Measurements from ENCODE around the gene RCC2. TPM values are rescaled to one million over a fixed set of nuclear protein-coding genes. Genes with fewer than 3 reads are reported as not detected.

Gene RCC2
- total RNA-seq, 1 donor from 2014 or later = 65.8 TPM

DNA sequence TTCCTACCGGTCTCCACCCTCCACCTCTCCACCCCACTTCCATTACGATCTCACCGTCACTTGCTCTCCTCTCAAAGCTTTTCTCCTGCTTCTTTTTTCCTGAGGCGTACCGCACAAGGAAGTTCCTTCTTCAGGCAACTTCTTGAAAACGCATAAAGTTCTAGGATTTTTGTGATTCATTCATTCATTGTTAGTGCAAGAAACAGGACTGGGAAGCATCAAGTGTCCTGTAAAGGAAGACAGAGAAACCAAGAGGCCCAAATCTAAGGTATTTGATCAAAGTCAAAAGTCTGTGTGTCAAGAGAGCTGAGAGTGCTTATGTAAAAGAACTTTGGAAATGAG, 1.3 kb upstream of the RCC2 start:
- intact Hi-C loops (cut with DNase I) = no loop called here
- no peaks in the 10 kb centered on the region for H3K27me3 ChIP-seq (ENCODE audit: low read depth)
- ATAC-seq (no peak), DNase-seq (no peak)
- H3K36me3 ChIP-seq = no peaks in the 10 kb centered on the region
- H3K4me1 ChIP-seq = peaks cover 30% of the 10 kb centered on the region
- no peak overlapping the region for H3K4me3 ChIP-seq
- TF ChIP-seq, protein P1, sequence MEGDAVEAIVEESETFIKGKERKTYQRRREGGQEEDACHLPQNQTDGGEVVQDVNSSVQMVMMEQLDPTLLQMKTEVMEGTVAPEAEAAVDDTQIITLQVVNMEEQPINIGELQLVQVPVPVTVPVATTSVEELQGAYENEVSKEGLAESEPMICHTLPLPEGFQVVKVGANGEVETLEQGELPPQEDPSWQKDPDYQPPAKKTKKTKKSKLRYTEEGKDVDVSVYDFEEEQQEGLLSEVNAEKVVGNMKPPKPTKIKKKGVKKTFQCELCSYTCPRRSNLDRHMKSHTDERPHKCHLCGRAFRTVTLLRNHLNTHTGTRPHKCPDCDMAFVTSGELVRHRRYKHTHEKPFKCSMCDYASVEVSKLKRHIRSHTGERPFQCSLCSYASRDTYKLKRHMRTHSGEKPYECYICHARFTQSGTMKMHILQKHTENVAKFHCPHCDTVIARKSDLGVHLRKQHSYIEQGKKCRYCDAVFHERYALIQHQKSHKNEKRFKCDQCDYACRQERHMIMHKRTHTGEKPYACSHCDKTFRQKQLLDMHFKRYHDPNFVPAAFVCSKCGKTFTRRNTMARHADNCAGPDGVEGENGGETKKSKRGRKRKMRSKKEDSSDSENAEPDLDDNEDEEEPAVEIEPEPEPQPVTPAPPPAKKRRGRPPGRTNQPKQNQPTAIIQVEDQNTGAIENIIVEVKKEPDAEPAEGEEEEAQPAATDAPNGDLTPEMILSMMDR (IDR thresholded peaks at IDR 0.05) = no peak
- peak overlapping the region; percentile 37 for H3K27ac ChIP-seq
- H3K9me3 ChIP-seq = no peaks in the 10 kb centered on the region

DNA sequence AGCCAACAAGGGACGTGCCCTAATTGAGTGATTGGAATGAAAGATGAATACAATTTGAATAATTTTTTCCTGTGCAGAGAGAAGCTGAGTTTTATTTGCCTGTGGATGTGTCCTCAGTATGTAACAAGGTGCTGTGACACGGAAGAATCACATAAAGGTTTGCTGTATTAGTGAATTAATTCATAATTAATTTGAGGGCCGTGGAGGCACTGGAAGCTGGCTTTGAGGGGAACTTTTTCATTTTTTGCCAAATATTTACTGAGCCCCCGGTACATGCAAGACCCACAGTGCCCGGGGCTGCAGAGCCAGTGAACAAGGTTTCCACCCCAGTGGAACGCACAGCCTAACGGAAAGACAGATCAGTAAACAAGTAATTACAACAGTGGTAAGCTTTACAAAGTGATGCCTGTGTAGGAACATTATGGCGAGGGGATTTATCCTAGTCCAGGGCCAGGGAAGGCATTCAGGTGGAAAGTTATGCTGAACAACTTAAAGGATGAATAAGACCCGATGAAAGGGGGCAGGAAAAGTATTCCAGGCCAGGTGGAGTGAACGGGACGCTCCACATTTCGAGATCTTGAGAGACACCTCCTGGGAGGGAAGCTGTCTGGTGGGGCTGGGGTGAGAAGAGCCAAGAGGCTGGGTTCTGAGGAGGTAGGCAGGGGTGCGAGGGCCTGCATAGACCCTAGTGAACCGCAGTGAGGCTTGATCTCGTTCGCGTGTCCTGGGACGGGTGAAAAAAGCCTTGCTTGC, 773 bp upstream of the RCC2 start:
- Histone ChIP-seq H3K4me1 (peaks cover 32% of the 10 kb centered on the region), H3K9me3 (no peaks in the 10 kb centered on the region), H3K27me3 (ENCODE audit: low read depth) (no peaks in the 10 kb centered on the region), H3K4me3 (peak overlapping the region; percentile 82), H3K36me3 (peaks cover 3% of the 10 kb centered on the region), H3K27ac (peak overlapping the region; percentile 71)
- no peak for ATAC-seq
- intact Hi-C loops (cut with DNase I) = no loop called here
- no peak for DNase-seq
- TF ChIP-seq, protein P1 (IDR thresholded peaks at IDR 0.05) = no peak

DNA sequence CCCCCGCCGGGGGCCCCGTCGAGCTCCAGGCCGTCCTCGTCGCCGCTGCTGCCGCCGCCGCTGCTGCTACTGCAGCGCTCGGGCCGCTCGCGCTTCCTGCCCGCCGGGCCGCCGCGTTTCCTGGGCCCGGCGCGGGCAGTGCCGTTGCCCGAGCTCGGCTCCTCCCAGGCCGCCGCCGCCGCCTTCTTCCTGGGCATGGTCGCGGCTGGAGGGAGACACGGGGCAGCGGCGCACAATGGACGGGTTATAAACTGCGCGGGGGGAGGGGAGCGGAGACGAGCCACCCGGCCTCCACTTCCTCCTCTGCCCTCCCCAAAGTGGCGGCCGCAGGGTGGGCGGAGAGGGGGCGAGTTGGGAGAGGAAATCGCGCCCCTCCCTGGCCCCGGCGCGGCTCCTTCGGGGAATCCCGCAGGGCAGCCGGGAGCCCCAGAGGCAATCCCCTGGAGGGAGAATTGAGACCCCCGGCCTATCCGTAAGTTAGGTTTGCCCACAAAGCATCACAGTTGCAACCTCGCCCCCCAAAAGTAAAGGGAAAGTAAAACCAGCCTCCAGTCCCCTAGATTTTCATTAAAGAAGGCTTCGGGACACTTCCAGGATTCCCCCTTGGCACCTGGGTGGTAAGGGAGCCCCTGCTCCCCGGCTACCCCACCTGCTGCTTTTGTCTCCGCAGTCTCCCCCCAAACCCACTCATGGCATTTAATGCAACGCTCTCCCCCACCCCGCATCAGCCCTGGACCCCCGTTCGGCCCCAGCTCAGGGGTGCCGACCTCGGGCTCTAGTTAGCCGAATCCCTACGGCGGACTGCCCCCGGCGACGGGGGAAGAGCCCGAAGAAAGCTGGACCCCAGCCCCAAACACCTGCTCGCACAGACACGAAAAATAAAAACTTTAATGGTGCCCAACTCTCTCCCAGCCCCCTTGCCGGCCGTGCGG, 893 bp downstream of the RCC2 start:
- ATAC-seq = peak; percentile 70 to 72
- peaks cover 13% of the 10 kb centered on the region for H3K36me3 ChIP-seq
- peak; percentile 85 for DNase-seq
- peak overlapping the region; percentile 82 for H3K4me3 ChIP-seq
- H3K27me3 ChIP-seq (ENCODE audit: low read depth) = no peaks in the 10 kb centered on the region
- TF ChIP-seq, protein P1 (IDR thresholded peaks at IDR 0.05) = no peak
- H3K9me3 ChIP-seq = no peaks in the 10 kb centered on the region
- H3K4me1 ChIP-seq = peaks cover 35% of the 10 kb centered on the region
- H3K27ac ChIP-seq = peak overlapping the region; percentile 85
- intact Hi-C loops (cut with DNase I) = no loop called here

DNA sequence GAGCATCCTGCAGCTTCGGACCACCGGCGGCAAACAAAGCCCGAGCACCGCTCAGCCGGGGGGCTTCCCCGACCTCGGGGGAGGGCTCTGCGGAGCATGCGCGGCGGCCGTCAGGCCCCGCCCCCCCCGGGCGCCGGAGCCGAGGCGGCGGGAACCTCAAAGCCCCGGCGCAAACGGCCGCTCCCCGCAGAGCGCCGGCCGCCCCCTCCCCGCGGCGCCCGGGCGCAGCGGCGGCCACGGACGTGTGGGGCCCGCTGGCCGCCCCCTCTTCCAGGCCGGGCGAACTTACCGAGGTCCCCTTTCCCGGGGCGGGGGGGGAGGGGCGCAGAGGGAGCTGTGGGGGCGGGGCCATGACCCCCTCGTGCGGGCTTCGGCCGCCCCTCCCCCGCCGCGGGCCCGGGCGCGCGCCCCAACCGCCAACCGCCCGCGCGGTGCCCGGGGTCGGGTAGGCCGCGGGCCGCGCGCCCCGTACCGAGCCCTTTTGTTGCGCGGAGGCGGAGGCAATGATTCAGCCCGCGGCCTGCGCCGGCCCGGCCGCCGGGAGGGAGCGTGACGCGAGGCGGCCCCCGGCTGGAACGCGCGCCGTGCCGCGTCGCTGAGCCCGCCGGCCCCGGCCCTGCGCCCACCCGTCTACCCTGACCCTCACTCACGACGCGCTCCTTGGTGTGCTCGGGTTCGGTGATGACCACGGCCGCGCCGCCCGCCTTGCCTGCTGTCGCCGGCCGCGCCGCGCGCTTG, 1.7 kb downstream of the RCC2 start:
- Histone ChIP-seq H3K27ac (peak overlapping the region; percentile 85), H3K27me3 (ENCODE audit: low read depth) (no peaks in the 10 kb centered on the region), H3K9me3 (no peaks in the 10 kb centered on the region), H3K4me3 (peak overlapping the region; percentile 82), H3K36me3 (peaks cover 20% of the 10 kb centered on the region), H3K4me1 (peaks cover 35% of the 10 kb centered on the region)
- TF ChIP-seq, protein P1 (IDR thresholded peaks at IDR 0.05) = no peak
- DNase-seq (peak; percentile 53), ATAC-seq (peak; percentile 61 to 69)
- intact Hi-C loops (cut with DNase I) = no loop called here

DNA sequence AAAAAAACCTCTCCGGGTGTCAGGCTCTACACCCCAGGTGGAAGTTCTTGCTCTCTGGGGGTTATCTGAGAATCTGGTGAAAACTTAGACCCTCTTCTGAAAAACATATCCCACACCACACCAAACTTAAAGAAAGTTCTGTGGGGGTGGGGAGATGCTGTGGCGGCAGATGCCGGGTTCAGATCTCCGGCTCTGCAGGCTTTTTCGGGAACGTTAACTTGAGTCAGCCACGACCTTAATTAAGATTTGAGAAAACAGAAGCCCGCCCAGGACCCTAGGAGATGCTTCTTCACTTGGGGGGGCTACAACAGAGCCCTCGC, 2.3 kb downstream of the RCC2 start:
- peaks cover 35% of the 10 kb centered on the region for H3K4me1 ChIP-seq

More for the DNA sequence above, 2.3 kb downstream of the RCC2 start:
- H3K9me3 ChIP-seq = no peaks in the 10 kb centered on the region
- intact Hi-C loops (cut with DNase I) = no loop called here
- no peaks in the 10 kb centered on the region for H3K27me3 ChIP-seq (ENCODE audit: low read depth)
- TF ChIP-seq, protein P1 (IDR thresholded peaks at IDR 0.05) = no peak
- DNase-seq (no peak), ATAC-seq (no peak)
- peaks cover 20% of the 10 kb centered on the region for H3K36me3 ChIP-seq
- peak overlapping the region; percentile 82 for H3K4me3 ChIP-seq
- peak overlapping the region; percentile 47 for H3K27ac ChIP-seq

Measured in lower lobe of right lung (tissue), 2 donors.